PFSK-1 (cell line): ENCODE measurements around the gene CCL13.

Source experiments
- FOXP2 ChIP-seq: optimal IDR thresholded peaks from 2 replicates; pipeline ENCODE3; 2011; ENCODE audit warnings: borderline replicate concordance, control low read depth, inconsistent platforms; ENCODE audit not compliant: insufficient read depth; ENCODE audit errors: extremely low read length, extremely low read depth
- POLR2AphosphoS5 ChIP-seq: IDR thresholded peaks from 2 replicates; pipeline ENCODE4 v1.6.1; 2012; ENCODE audit warnings: low read depth, mild to moderate bottlenecking, control low read depth, low read length, moderate library complexity
- REST ChIP-seq, 2 experiments: IDR thresholded peaks; 2 replicates each; pipeline versions ENCODE4 v1.6.1 to v1.8.0; 2011 to 2012; ENCODE audit warnings: low read depth in 2 of 2, low read length in 2 of 2, control low read depth in 1 of 2, inconsistent platforms in 1 of 2, mild to moderate bottlenecking in 1 of 2, moderate library complexity in 1 of 2; ENCODE audit not compliant: insufficient read depth in 1 of 2
- SIN3A ChIP-seq: IDR thresholded peaks from 2 replicates; pipeline ENCODE4 v1.6.1; 2012; ENCODE audit warnings: mild to moderate bottlenecking, low read length, moderate library complexity, borderline replicate concordance; ENCODE audit not compliant: insufficient read depth
- TAF1 ChIP-seq: IDR thresholded peaks from 2 replicates; pipeline ENCODE4 v1.6.1; 2012; ENCODE audit warnings: low read length, control low read depth, borderline replicate concordance; ENCODE audit not compliant: insufficient read depth

CCL13 gene

GRCh38 chr17:34399725-34400124 lies 43.4 kb downstream of the CCL13 start:
- no peak for TF ChIP-seq POLR2AphosphoS5

- no peak for TF ChIP-seq SIN3A
- no peak for TF ChIP-seq FOXP2
- TF ChIP-seq REST (IDR thresholded peaks at IDR 0.05; ENCODE audit: insufficient read depth in 1 of 2, low read depth in 2 of 2, low read length in 2 of 2) = no peak
- TF ChIP-seq POLR2AphosphoS5 = no peak
- no peak for TF ChIP-seq TAF1
Observed at GRCh38 chr17:34400301-34400931, 44.1 kb downstream of the CCL13 start.

- no peak for TF ChIP-seq FOXP2
- TF ChIP-seq REST (IDR thresholded peaks at IDR 0.05; ENCODE audit: insufficient read depth in 1 of 2, low read depth in 2 of 2, low read length in 2 of 2) = no peak
- no peak for TF ChIP-seq TAF1
- no peak for TF ChIP-seq SIN3A
- TF ChIP-seq POLR2AphosphoS5 = no peak
Observed at GRCh38 chr17:34401165-34401564, 44.9 kb downstream of the CCL13 start.

GRCh38 chr17:34403006-34403405 lies 46.7 kb downstream of the CCL13 start:
- TF ChIP-seq REST (IDR thresholded peaks at IDR 0.05; ENCODE audit: insufficient read depth in 1 of 2, low read depth in 2 of 2, low read length in 2 of 2) (no peak), FOXP2 (no peak), POLR2AphosphoS5 (no peak), TAF1 (no peak), SIN3A (no peak)

- no peak for TF ChIP-seq REST (IDR thresholded peaks at IDR 0.05; ENCODE audit: insufficient read depth in 1 of 2, low read depth in 2 of 2, low read length in 2 of 2)
- no peak for TF ChIP-seq TAF1
- TF ChIP-seq FOXP2 = no peak
- no peak for TF ChIP-seq POLR2AphosphoS5
- no peak for TF ChIP-seq SIN3A
Observed at GRCh38 chr17:34406226-34406625, 49.9 kb downstream of the CCL13 start.
